Activated CD4-positive, alpha-beta T cell treated with anti-CD3 and anti-CD28 coated beads, Interleukin-2, amount 50 U/mL, for 1 hour (primary cell): Measurements from ENCODE around the gene BRS3.

Source experiments
- DNase-seq: peaks from one replicate; pipeline ENCODE4 v3.0.0-alpha.2; 2020

Gene BRS3

GRCh38 chrX:136496186-136496763 is 8.5 kb downstream of the BRS3 start:
- DNase-seq = no peak

- peak; percentile 82 for DNase-seq
Measured at GRCh38 chrX:136496764-136497555, 9.2 kb downstream of the BRS3 start.

- DNase-seq = no peak
Measured at GRCh38 chrX:136497556-136498052, 9.9 kb downstream of the BRS3 start, which contains the start of gene HTATSF1. Gene HTATSF1, plus strand, starts transcription at chrX:136497592. Its CDS starts 93 bp downstream, at chrX:136497685.

- no peak for DNase-seq
Measured at GRCh38 chrX:136519069-136519468, 31.3 kb downstream of the BRS3 start.

- DNase-seq = no peak
Measured at GRCh38 chrX:136523770-136524169, 36.0 kb downstream of the BRS3 start.

GRCh38 chrX:136525738-136526606 is 38.2 kb downstream of the BRS3 start:
- DNase-seq = no peak

GRCh38 chrX:136528645-136529315 is 41.0 kb downstream of the BRS3 start:
- no peak for DNase-seq

- DNase-seq = no peak
Measured at GRCh38 chrX:136529795-136530194, 42.0 kb downstream of the BRS3 start.

- DNase-seq = no peak
Measured at GRCh38 chrX:136531951-136532350, 44.2 kb downstream of the BRS3 start, which contains the start of gene VGLL1. Gene VGLL1, plus strand, starts transcription at chrX:136532215. Its CDS starts 3,806 bp downstream, at chrX:136536021.

GRCh38 chrX:136534131-136534530 is 46.4 kb downstream of the BRS3 start:
- DNase-seq = no peak

- DNase-seq = no peak
Measured at GRCh38 chrX:136538811-136539210, 51.1 kb downstream of the BRS3 start.

- no peak for DNase-seq
Measured at GRCh38 chrX:136540226-136540625, 52.5 kb downstream of the BRS3 start.

GRCh38 chrX:136541294-136541693 is 53.5 kb downstream of the BRS3 start:
- no peak for DNase-seq

GRCh38 chrX:136542281-136542680 is 54.5 kb downstream of the BRS3 start:
- DNase-seq = no peak
